OCI-M2 (cell line): ENCODE data around the gene FAM229A.

Source experiments
- DNase-seq: peaks from one replicate; lab custom pipeline; 2025; ENCODE audit not compliant: unreplicated experiment; lab: John Stamatoyannopoulos, UW

Gene FAM229A

DNA sequence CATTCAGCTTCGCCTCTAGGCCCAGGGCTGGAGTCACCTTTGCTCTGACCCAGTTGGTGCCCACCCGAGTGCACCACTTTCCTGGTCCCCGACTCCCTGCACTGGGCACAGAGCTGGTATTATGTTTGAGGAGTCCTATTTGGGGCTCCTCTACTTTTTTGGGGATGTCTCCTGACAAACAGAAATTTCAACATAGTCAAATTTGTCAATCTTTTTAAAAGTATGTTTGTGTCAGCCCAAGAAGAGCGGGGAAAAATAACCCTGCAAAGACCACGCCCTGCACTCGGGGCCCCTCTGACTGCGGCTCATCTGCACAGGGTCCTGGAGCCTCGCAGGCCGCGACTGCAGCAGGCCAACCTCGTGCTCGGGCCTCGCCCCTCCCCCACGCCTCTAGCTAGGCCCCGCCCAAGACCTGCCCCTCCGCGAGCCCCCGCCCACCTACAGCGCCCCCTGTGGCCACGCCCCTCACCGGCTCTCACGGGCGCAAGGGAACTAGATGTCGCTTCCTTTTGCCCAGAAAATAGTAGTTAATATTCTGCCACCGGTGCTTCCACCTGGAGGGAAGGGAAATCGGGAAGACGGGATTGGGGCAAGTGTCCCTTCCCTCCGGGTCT, 11.4 kb downstream of the FAM229A start:
- peak; percentile 85 for DNase-seq

DNA sequence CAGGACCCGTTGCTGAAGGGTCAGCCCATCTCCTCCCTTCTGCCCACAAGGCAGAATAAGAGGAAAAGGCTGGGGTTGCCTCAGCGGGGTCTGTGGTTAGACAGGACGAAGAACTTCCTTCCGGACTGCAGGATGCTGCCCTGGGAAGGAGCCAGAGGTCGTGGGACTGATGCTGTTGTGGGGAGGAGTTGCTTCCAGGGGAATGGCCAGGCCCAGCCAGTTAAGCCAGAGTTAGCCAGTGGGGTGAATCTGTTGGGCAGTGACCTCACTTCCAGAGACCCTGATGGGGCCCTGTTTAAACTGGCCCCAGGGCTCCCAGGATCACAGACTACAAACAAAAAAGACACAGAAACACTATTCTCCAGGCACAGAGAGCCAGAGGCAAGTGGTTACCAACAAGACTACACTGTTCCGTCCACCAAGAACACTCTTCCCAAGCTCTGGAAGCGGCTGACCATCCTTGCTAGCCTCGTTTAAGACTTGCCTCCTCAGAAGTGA, 13.0 kb downstream of the FAM229A start:
- DNase-seq: no peak

DNA sequence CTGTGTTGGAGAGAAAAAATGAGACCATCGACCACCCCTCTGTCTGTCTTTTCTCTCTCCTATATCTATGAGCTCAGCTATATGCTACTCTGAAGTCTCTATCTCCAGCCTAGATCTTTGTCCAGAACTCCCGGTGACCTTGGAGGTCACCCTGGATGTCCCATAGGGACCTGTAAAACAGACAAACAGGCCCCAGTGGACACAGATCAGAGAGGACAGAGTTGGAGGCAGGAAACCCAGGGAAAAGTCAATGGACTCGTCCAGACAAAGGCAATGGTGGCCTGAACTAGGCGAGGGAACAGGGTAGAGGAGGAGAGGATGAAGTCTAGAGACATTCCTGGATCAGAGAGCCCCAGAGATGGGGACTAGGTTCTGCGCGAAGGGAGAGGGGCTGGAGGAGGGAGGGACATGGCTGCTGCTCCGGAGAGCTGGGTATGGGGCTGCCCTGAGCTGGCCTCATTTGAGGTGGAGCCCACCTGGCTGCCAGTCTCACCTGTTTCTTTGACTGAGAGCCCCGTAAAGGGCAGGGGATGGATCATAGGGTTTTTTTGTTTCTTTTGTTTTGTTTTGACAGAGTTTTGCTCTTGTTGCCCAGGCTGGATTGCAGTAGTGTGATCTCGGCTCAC, 15.6 kb downstream of the FAM229A start:
- DNase-seq: no peak

DNA sequence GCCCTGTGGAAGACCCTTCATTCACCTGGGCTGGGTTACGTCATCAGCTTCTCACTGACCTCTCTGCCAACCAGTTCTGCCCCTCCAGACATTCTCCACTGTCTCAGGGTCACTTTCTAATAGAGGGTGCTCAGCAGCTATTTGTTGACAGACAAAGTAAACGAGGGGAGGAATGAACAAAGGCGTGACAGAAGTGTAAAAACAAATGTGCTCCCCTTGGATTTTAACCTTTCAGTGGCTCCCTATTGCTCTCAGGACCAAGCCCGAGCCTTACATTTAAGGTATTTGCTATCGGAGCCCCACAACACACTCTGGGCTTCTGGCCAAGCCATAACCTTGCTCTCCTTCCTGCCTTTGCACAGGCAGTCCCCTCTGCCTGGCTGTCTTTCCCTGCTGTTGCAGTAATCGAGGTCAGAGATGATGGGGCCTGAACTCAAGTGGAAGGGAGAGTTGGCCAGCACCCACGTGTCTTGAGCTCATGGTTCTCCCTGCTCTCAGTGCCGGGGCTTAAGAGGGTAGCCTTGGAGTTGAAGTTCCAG, 16.9 kb downstream of the FAM229A start:
- no peak for DNase-seq

DNA sequence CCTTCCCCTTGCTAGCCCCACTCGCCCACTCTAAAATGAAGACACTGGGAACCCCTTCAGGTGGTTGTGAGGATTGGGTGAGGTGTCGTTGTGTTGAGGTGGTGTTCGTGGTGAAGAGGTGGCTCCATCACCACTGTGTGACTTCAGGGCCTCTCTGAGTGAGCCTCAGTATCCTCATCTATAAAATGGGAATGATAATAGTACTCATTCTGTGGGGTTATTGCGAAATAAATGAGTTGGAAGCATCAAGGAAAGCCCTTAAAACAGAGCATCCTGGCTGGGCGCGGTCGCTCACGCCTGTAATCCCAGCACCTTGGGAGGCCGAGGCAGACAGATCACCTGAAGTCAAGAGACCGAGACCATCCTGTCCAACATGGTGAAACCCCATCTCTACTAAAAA, 19.6 kb downstream of the FAM229A start:
- DNase-seq: no peak

DNA sequence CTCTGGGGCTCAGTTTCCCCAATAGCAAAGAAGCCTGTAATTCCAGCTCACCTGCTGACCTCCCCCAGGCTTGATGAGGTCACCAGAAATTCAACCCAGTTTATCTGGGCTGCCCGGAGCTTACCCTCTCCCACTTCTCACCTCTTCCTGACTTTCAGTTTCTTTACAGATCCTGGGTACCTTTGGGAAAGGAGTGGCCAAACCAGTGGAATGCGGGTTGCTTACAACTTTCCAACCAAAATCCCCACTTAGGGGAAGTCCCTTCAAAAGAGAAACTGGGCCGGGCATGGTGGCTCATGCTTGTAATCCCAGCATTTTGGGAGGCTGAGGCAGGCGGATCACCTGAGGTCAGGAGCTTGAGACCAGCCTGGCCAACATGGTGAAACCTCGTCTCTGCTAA, 20.3 kb downstream of the FAM229A start:
- DNase-seq: no peak

DNA sequence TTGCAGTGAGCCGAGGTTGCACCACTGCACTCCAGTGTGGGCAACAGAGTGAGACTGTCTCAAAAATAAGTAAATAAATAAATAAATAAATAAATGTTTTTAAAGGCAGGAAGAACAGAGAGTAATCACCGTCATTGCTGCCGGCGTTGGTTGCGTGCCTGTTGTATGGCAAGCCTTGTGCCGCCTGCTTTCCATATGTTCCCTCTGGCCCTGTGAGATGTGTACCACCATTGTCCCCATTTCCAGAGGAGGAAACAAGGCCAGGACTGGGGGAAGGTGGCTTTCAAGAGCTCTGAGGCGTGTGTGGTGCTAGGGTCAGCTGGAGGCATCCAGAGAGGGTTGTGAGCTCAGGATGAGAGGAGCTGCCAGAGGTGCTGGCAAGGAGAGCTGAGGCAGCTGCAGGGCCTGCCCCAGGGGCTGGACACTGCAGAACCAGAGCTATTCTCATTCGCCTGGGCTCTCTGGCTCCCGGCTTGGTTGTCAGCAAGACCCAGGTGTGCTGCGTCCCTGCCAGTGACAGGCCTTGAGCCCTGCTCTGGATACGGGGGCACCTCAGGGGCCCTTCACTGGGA, 21.0 kb downstream of the FAM229A start:
- DNase-seq: no peak

DNA sequence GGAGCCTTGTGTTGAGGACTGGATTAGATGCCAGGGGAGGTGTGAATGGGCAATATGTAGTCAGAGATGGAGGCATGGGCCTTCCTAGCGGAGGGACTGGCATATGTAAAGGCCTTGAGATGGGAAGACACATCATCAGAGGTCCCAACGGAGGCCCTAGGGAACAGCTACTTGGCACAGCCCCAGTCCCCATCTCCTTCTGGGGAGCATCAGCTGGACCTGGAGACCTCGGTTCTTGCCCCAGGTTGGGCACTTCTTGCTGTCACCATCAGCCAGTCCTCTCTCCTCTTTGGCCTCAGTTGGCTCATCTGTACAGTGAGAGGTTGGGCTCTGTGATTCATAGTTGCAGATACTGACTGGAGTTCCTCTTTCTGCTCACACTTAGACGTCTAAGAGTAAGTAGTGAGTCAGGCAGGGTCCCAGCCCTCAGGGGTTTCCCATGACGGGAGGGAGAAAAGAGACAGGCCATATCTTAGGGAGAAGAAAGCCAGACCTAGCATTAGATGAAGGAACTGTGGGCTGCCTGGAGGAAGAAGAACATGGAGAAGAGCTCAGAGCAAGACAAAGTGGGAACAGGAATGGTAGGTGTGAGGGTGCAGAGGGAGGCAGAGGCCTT, 22.8 kb downstream of the FAM229A start:
- DNase-seq: no peak

DNA sequence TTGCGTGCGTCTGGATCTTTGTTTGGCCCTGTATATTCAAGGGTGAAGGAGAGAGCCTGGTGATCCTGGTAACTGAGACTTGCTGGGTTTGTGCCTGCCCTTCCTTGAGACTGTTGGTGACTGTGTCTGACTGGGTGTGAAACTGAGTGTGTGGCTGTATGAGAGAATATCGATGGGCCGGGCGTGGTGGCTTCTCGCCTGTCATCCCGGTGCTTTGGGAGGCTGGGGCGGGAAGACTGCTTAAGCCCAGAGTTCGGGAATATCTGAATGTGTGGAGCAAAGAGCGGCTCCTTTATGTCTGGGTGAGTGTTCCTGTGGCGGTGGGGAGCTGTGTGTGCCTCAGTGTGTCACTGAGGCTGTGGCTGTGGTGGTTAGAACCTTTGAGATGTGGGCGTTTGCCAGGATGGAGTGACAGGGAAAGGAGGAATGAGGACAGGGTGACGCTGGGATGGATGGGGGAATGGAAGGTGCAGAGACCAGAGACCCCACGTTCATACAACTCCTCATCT, 23.6 kb downstream of the FAM229A start:
- no peak for DNase-seq

DNA sequence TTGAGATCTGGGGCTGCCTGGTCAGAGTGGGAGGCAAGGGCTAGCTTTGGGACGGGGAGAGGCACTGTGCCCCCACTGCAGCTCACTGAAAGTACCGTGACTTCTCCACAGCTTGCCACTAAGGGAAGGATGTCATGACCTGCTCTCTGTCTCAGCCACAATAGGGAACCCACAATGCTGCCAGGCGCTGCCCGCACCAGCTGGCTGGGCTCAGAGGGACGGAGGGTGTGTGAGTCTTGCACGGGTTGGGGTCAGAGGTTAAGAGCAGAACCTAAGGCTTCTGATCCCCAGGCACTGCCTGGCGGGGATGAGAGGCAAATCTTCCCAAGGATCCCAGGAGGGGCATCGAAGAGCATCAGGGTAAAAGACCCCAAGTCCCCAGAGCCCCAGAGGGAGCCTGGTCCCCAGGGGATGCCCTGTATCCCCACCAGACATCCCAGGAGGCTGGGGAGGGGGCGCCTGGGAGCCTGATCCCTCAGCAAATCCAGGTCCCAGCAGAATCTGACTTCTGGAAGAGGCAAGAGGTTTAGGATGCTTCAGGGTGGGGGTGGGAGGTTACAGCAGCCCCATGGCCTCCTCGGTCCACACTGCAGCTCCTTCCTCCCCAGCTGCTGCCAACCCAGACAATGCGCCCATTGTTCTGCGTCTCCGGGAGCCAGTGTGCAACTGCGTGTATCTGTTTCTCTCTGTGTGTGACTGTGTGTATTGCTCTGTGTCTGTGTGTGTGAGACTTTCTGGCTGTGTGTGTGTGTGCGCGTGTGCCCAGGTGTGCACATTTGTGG, 24.2 kb downstream of the FAM229A start:
- DNase-seq: no peak

DNA sequence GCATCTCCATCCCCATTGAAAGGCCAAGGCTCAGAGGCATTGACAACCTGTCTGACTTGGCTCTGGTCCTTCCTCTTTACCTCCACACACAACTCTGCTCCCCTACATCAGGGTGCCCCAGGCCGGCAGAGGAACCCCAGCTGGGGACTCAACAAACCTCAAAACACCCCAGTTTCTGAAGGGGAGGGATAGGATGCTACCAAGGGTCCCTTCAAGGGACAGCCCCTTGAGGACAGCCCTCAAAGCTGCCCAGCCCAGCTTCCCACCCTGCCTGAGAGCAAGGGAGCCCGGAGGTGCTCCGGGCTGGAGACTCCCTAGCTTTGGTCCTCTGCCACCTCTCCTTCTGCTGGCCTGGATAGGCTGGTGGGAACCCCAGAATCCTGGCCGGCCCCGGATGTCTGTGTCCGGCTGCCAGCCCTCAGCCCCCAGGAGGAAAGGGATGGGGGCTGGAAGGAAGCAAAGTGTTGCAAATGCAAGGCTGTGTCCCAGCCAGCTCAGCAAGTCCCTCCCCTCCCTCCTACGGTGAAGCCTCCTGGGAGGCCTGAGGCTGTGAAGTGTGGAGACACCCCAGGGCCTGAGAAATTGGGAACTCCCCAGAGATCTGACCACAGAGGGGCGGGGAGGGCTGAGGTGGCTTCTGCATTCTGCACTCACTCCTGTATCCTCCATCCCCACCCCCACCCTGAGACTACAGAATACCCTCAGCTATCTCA, 25.2 kb downstream of the FAM229A start:
- DNase-seq: no peak

DNA sequence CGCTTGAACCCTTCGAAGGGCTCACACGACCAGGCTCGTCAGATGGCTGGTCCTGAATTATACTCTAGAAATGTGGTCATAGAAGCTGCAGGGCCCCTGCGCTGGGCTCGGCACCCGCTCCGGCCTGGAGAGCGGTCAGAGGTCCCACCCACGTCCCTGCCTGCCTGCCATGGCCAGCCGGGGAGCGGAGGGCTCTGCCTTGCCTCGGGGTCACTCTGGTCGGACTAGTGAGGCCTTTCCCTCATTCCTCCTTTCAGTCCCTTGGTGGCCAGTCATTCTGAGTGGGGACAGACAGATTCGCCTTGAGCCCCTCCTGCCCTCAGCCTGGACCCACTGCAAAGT, 25.7 kb downstream of the FAM229A start:
- DNase-seq: no peak

DNA sequence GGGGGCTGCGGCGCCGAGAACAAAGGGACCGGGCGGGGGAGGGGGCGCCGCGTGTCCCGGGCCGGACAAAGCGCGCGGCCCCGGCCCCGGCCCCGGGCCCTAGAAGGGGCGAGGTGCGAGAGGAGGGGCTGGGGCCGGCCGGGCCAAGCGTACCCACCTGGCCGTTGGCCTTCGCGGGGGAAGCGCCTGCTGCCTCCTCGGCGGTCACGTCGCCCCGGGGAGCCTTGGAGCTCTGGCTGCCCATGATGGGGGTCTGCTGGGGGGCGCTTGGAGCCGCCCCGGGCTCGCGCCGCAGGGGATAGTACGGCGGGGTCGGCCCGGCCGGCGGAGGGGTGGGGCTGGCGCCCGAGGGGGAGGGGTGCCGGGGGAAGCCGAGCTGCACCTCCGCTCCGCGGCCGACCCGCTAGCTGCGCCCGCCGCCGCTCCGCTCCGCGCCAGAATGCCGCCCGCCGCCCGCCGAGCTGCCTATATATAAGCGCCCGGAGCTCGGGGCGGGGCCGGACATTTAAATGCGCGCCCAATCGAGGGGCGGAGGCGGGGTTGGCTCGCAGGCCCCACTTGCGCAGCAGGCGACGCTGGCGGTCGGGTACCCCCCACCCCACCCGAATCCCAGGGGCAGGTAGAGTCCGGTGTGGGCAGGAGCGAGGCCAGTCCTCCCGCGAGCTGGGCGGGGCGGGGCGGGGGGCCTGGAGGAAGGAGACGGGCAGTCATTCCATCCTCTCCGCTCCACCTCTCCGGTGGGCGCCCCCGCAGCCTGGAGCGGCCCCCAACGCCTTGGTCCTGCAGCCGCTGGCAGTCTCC, 26.3 kb downstream of the FAM229A start, which contains the start of gene MARCKSL1:
Gene MARCKSL1, minus strand, starts transcription at position 444 of the 801 bp plus-strand sequence. Its CDS starts 200 bp downstream, at position 244.
- no peak for DNase-seq

DNA sequence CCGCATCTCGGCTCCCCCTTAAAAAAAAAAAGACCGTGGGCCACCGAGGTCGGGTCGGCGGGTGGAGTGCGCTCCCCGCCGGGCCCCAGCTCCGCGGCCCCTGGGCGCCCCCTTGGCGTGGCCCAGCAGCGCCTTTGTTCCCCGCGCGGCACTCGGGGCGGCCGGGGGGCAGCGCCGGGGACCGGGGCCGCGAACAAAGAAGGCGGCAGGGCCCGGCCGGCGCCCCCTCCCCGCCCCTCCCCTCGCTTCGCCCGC, 26.8 kb downstream of the FAM229A start:
- DNase-seq: no peak

DNA sequence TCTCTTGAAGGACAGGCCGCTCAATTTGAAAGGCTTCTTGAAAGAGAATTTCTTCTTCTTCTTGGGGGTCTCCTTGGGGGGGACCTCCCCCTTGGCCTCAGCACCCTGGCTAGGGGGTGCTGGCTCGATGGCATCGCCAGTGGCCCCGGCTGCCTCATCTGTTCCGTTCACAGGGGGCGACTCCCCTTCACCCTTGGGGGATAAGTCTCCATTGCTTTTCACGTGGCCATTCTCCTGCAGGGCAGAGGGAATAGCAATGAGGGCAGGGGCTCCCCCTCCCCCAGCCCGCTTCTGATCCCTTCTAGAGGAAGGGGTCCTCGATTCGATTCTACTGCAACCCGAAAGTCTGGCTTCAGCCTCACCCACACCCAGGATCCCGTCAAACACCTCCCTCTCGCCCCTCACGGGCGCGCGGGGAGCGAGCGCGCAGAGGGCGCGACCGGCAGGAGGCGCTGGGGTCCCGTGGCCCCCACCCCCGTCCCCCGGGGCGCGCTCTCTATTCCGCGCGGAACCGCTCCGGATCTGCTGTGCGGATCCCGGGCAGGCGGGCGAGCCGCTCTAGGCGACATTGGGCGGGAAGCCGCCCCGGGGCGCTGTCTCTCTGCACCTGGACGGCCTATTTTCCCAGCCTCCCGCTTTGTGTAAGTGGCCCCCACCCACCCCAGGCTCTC, 27.3 kb downstream of the FAM229A start:
- DNase-seq: no peak

DNA sequence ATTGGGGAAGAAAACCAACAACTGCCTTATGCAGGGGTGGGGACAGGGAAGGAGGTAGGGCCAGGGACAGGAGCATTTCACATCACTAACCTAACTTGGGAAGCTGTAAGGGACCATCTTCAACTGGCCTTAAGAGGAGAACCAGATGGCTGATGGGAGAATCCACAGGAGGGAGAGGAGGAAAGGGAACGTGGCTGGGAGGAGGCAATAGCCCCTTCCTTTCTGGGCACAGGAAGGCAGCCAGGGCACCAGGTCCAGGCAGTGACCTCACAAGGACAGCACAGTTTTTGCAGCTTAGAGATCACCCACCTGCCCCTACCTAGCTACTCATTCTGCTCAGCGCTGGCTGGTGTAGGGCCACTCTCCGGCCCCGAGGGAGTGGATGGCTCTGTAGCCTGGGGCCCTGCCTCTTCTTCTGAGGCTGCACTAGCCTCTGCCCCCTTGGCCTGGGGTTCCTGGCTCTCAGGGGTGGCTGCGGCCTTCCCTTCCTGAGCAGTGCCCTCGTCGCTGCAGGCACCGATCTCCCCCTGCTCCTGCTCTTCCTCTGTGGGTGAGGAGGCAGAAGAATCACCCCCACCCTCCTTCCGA, 27.9 kb downstream of the FAM229A start:
- DNase-seq: no peak

DNA sequence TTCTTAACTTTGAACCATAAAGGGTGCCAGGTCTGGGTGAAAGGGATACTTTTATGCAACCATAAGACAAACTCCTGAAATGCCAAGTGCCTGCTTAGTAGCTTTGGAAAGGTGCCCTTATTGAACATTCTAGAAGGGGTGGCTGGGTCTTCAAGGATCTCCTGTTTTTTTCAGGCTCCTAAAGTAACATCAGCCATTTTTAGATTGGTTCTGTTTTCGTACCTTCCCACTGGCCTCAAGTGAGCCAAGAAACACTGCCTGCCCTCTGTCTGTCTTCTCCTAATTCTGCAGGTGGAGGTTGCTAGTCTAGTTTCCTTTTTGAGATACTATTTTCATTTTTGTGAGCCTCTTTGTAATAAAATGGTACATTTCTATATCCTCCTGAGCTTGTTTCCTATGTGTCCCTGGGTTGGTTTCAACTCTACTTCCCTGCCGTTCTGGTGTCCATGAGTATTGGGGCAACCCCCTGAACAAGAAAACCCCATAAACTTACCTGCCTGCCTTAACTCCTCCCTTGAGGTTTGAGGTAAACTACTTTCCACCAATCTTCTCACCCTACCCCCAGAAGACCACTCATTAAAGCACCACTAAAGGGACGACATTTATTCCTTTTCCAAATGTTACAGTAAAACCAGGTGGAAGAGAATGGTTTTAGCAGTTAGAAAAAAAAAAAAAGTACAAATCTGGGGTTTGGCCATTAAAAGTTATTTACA, 28.9 kb downstream of the FAM229A start:
- DNase-seq: no peak
